NAMALWA (cell line): ENCODE data around the gene CAPN7.
A peak's percentile ranks its signal among the peaks of the same experiment; 100 is the strongest.

Source experiments
- DNase-seq: peaks from one replicate; pipeline ENCODE4 v3.0.0-alpha.2; 2015; ENCODE audit warnings: low spot score

Gene CAPN7

DNA sequence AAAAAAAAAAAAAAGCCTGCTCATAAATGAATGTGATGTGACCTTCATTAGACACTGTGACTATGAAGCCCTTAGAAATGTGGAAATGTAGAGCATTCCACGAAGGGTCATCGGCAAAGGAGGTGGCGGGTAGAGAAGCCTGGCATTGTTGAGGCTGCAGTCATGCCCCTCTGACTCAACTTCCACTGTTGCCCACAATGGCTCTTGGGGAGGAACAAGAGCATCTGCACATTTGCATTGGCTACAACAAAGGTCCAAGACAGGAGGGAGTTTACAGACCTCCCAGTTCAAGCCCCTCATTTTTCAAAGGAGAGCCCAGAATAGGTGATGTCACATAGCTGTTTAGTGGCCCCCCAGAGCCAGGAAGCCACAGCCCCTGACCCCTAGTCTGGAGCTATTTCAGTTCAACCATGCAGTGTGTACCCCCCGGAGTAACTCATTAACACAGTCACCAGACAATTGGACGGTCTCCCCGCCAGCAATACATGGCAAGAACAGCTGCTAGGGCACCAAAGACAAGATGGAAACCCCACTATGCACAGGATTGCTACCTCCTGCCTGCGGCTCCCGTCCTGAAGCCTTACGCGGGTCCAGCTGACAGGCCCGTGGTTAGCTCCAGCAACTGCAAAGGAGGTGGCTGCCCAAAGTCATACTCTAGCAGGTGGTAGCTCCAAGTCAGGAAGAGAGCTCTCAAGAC is 70.1 kb downstream of the CAPN7 start:
- no peak for DNase-seq

DNA sequence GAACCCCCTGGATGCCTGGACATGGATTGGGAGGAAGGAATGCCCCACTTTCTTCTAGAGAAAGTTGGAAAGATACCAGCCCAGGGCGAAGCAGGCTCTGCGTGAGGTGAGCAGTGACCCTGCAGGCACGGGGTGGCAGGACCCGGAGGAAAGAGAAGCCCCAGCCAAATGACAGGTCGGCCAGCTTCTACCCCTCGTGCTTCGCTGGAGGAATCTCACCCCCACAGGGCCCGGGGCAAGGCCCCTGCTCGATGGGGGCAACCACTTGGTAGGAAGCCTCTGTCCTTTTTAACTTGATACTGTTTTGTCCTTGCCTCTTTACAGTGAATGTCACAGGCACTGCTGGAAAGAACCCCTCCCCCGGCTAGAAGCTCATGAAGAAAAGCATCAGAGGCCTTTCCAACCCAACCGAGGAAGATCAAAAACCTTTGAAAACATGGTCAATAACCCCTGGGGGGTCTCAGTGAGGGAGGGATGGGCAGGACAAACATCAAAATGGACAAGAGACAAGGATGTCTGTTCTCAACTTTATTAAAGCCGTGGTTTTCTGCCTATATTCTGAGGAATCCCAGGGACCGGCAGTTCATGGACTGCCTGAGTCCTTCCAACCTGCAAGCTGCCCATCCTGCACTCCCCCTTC is 71.9 kb downstream of the CAPN7 start:
- DNase-seq = no peak

DNA sequence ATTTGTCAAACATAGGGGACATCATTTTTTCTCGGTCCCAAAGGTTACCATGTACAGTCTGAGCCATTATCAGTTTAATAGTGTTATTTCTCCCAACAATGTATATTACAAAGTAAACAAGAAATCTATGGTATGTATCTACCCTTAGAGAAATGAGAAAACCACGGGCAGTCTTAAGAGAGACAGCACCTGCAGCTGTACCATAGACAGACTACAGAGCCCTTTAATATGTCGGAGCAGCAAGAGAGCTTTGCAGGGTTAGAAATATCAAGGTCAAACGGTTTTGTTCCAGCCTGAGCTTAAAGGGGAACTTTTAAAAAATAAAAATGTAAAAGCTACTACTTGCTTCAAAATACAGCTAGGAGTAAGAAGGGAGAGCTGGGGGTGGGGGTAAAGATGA is 73.2 kb downstream of the CAPN7 start:
- DNase-seq = no peak

DNA sequence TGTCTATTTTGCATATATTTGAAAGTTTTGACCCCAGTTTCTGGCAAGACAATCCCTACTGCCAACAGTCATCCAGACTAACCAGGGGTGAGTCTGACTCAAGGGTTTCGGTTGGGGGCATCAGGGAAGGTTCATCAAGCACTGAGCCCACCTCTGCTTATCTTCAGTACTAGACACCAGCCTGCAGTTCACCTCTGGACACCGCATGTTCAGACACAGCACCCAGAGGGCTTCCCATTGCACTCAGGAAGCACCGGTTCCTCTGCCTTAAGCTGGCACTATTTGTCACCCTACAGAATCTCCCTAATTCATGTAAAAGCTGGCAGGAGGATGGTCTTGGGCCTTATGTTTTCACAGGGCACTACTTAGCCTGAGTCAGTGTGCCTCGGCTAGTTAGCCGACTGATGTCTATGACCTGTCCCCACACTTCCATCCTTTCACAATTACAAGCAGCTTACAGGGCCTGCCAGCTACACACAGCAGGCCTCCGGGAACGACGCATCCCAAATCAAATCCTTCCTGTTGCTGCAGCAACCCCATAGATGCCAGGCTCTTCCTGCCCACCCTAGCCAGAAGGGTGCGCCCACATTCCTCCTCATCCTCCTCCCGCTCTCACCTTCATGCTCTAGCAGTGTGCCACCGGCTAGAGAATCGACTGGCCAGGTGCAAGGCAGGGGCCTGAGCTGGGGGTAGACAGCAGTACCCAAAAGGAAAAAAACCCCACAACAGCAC is 73.8 kb downstream of the CAPN7 start:
- DNase-seq = no peak

DNA sequence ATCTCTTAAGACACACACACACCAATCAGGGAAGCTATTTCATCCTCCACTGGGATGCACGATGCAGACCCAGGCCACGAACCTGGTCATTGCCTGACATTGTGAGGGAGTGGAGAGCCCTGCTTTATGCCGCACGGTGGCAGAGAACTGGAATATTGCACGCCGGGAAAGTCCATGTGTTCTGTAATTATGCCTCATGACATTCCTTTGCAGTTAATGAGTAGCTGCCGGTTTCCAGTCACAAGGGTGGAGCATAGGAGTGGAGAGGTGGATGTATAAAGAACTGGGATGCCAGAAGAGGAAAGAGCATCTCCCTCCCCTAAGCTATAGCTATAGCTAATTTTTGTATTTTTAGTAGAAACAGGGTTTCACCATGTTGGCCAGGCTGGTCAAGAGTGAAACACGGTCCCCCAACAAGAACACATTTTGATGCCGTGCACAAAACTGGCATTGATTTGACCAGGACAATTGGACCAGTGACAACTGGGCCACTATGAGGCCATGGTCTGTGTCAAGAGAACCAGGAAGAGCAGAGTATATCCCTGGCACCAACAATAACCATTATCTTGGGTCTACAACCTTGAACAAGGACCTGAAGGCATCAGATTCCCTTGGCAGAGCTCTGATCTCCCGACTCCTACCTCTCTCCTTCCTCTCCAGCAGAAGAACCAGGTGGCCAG is 74.9 kb downstream of the CAPN7 start:
- no peak for DNase-seq

- DNase-seq = no peak
Observed at GRCh38 chr3:15281817-15282216, 75.8 kb downstream of the CAPN7 start.

GRCh38 chr3:15283702-15284101 is 77.7 kb downstream of the CAPN7 start:
- DNase-seq = no peak

DNA sequence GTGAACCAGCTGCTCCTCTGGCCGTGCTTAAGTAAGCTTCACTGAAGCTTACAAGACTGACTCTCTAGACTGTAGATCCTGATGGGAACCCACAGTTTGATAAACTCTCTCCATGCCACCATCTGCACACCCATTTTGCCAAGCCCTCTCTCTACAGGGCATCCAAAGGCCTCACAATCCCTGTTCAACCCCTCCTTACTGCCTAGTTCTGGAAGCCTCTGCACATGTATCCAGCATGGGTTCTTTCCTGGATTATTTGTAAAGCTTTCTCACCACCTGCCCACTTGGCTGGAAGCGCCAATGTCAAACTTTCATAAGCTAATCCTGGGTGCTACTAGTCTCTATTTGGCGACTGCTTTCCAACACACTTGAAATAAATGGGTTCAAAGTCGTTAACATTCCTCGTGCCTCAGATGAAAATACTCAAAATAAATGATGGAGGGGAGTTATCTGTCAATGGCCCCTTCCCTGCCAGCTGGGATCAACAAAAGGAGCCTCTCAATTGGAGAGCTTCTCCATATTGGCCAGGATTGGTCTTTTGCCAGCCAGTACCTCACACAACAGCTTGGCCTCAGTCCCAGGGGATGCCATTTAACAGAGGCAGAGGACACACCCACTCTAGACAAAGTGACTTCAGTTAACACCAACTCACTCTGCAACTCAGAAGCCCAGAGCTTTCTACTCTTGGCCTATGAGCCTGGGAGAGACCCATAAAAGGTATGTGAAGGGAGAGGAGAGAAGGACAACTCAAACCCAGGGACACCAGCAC is 78.3 kb downstream of the CAPN7 start:
- DNase-seq = no peak

- DNase-seq = no peak
Observed at GRCh38 chr3:15286022-15286421, 80.0 kb downstream of the CAPN7 start.

GRCh38 chr3:15287565-15288330 is 81.7 kb downstream of the CAPN7 start:
- DNase-seq = no peak

DNA sequence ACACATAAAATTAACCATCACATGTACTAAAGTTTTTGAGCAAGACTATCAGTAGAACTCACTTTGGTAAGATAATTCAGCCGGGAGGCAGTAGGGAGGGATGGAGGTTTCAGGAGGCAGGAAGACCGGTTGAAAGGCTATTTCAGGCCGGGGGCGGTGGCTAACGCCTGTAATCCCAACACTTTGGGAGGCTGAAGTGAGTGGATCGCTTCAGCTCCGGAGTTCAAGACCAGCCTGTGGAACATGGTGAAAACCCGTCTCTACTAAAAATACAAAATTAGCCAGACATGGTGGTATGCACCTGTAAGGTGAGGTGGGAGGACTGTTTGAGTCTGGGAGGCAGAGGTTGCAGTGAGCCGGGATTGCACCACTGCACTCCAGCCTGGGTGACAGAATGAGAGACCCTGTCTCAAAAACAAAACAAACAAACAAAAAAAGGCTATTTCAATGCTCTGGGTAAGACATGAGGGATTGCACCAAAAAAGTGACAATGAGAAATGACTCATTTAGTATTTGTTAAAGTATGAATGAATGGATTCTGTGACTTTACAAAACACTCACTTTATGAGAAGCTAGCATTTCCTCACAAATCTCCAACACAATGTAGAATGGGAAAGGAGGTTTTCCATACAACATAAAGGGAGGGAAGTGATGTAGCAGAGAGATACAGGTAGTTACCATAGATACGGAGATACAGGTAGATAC is 82.4 kb downstream of the CAPN7 start:
- no peak for DNase-seq

- no peak for DNase-seq
Observed at GRCh38 chr3:15289661-15290060, 83.6 kb downstream of the CAPN7 start.

DNA sequence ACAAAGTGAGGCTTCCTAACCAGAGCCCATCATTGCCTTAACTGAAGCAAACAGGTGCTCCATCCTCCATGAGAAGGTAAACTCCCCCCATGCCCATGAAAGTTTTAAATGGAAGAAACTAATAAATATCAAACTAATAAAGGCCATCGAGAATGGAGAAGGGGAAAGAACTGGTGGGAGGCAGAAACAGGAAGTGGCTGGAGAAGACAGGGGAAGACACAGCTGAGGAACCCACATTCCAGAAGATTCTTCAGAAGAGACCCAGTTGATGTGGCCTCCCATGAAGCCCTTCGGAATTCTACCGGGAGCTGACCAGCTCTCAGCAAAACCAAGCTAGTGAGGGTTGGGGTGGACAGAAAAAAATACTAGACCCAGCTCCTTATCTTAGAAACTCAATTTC is 84.7 kb downstream of the CAPN7 start:
- DNase-seq = no peak

DNA sequence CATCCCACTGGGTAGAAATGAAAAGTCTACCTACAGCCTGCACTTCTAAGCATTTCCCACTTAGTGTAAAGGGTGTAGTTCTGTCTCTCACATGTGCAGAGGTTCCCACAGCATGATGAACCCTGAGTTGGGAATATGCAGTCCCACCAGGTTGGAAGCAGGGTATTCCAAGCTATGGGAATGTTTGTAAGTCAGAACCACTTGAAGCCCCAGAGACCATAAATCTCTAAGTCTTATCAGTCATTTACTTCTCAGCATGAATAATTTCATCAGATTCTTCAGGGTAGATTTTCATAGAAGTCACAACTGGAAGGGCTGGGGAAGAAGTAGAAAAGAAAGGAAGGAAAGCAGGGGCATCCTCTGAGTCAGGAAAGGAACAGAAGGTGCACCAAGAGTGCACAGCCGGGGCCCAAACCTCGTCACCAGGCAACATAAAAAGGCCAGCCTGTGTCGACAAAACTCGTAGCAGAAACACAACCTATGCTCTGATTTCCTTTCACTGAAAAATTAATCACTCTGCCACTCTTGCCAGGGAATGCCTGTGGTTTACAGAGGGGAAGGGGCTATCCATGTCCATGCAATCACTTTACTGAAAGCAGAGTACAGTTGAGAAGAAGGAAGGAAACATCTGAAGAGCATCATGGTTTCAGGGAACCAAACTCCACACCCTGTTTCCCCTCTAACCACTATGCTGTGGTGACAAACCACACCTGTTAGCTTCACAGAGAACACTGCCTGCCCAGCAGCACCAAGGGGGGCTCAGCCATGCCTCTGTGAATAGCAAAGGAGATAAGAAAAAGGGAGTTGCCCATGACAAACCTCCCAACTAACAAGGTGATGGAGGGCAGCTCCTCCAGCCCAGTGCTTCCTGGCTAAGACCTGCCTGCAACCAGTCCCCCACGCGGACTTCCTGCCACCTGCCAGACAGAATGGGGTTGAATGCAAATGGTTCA is 85.8 kb downstream of the CAPN7 start:
- peak; percentile 34 for DNase-seq

DNA sequence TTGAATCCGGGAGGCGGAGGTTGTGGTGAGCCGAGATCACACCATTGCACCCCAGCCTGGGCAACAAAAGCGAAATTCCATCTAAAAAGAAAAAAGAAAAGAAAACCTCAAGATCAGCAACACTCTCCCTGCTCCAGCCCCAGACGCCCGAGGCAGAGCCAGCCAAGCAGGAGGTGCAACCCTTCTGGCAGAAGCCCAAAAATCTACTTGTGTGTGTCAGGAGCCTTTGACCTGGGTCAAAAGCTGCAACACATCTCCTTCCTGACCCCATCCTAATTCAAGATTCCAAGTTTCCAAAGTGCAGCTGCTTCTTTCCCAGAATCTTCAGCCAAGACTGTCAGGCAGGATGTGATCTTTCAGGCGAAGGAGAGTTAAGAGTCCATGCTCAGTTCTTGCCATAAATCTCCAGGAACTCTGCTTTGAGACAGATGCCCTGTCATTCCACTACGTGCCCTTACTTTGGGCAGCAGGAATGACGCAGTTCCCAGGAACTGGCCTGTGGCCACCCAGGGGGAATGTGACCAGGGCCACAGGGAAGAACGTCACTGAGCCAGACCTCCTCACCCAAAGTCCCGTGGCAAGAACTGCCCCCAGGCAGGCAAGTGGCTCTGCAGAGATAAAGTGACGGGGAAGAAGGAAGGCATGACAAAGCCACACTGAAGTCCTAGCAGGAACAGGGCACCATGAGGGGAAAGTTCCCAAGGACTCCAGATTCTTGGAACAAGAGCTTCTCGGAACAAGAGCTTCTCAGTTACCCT is 86.9 kb downstream of the CAPN7 start:
- DNase-seq = no peak

DNA sequence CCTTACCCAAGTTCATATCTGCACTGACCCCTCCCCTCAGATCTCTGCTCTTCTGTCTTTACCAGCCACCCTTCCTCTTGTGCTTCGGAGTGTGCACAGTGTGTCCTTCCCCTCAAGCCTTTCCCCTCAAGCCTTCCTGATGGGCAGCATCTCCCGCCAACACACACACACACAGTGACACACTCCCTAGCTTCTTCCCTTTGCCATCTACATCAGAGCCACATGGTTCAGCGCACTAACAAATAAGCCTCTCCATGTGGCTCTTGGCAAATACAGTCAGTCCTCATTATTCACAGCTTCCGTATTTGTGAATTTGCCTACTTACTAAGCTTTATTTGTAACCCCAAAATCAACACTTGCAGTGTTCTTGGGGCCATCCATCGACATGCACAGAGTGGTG is 88.9 kb downstream of the CAPN7 start:
- DNase-seq = no peak

DNA sequence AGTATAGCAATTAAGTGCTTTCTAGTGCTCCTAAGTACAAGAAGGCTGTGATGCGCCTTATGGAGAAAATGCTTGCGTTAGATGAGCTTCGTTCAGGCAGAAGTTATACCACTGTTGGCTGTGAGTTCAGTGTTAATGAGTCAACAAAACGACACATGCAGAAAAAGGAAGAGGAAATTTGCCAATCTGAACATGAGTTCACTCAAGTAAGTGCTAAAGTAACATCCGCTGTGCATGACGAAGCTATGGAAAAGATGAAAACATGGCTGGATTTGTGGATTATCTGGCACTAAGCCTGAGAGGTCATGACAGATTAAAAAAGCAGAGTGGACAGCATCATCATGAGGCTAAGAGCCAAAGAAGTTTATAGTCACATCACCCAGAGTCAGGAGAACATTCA is 89.5 kb downstream of the CAPN7 start:
- DNase-seq = no peak

- no peak for DNase-seq
Observed at GRCh38 chr3:15297608-15298350, 91.7 kb downstream of the CAPN7 start.
